Measurements from ENCODE around the gene KLHL28. TPM values are rescaled to one million over a fixed set of nuclear protein-coding genes. Genes with fewer than 3 reads are reported as not detected.
A peak's percentile ranks its signal among the peaks of the same experiment; 100 is the strongest.

Gene KLHL28
- total and polyA plus RNA-seq, 10 of the 15 experiments (the other 5 are each of a cell fraction or from before 2014, with no cell fraction given), result 2.7 to 9.8 (median 6.2) TPM

DNA sequence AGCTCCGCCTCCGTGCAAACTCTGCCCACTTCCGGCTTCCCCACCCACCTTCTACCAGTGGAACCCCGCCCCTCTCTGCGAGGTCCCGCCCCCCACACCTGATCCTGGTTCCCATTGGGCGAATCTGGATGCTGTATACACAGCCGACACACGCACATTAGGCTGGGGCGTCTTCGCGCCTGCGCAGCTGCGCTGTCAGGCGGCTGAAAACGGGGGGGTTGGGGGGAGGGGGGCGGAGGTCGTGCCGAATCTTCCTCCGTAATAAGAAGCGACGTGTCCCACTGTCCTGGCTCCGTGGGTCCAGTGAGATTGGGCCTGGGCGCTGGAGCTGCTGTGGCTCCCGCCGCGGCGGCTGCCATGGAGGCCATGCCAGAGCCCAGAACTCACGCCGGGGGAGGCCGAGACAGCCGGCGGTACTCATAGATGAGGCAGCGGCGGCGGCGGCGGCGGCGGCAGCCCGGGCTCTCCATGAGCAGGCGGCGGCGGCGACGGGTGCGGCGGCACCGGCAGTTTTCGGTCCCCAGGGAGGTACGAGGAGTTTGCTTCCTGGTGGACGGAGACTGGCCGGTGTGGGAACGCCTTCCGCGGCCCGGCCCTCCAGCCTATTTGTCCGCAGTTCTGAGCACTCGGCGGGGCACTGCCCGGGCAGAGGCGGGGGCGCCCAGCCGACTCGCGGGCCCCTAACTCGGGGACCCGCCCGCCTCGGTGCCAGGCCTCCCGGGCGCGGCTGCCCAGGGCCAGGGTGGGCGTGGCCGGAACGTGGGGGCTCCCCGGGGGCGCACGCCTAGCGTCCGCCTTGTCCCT is 64.5 kb downstream of the KLHL28 start (continued):
- TF ChIP-seq, protein P1, sequence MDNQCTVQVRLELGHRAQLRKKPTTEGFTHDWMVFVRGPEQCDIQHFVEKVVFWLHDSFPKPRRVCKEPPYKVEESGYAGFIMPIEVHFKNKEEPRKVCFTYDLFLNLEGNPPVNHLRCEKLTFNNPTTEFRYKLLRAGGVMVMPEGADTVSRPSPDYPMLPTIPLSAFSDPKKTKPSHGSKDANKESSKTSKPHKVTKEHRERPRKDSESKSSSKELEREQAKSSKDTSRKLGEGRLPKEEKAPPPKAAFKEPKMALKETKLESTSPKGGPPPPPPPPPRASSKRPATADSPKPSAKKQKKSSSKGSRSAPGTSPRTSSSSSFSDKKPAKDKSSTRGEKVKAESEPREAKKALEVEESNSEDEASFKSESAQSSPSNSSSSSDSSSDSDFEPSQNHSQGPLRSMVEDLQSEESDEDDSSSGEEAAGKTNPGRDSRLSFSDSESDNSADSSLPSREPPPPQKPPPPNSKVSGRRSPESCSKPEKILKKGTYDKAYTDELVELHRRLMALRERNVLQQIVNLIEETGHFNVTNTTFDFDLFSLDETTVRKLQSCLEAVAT (IDR thresholded peaks at IDR 0.05), result 0 out of 2 replicates have a peak, but pooled peaks have one; percentile 5
- TF ChIP-seq MTA3 (IDR thresholded peaks at IDR 0.05; ENCODE audit: borderline replicate concordance, low read length), result no peak
- TF ChIP-seq, protein P2, sequence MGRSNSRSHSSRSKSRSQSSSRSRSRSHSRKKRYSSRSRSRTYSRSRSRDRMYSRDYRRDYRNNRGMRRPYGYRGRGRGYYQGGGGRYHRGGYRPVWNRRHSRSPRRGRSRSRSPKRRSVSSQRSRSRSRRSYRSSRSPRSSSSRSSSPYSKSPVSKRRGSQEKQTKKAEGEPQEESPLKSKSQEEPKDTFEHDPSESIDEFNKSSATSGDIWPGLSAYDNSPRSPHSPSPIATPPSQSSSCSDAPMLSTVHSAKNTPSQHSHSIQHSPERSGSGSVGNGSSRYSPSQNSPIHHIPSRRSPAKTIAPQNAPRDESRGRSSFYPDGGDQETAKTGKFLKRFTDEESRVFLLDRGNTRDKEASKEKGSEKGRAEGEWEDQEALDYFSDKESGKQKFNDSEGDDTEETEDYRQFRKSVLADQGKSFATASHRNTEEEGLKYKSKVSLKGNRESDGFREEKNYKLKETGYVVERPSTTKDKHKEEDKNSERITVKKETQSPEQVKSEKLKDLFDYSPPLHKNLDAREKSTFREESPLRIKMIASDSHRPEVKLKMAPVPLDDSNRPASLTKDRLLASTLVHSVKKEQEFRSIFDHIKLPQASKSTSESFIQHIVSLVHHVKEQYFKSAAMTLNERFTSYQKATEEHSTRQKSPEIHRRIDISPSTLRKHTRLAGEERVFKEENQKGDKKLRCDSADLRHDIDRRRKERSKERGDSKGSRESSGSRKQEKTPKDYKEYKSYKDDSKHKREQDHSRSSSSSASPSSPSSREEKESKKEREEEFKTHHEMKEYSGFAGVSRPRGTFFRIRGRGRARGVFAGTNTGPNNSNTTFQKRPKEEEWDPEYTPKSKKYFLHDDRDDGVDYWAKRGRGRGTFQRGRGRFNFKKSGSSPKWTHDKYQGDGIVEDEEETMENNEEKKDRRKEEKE (IDR thresholded peaks at IDR 0.05), result peak; percentile 54; the same call in 1 of the 2 replicates
- TF ChIP-seq, protein P3, sequence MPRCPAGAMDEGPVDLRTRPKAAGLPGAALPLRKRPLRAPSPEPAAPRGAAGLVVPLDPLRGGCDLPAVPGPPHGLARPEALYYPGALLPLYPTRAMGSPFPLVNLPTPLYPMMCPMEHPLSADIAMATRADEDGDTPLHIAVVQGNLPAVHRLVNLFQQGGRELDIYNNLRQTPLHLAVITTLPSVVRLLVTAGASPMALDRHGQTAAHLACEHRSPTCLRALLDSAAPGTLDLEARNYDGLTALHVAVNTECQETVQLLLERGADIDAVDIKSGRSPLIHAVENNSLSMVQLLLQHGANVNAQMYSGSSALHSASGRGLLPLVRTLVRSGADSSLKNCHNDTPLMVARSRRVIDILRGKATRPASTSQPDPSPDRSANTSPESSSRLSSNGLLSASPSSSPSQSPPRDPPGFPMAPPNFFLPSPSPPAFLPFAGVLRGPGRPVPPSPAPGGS (IDR thresholded peaks at IDR 0.05; ENCODE audit: borderline replicate concordance, insufficient read depth, low read depth, low read length, poor library complexity, severe bottlenecking), result no peak
- TF ChIP-seq MYC (IDR thresholded peaks at IDR 0.05; ENCODE audit: insufficient read depth, insufficient read length, insufficient replicate concordance, low read length, severe bottlenecking), result no peak
- no peak for TF ChIP-seq MTA2 (IDR thresholded peaks at IDR 0.05; ENCODE audit: low read depth)
- no peak for TF ChIP-seq YBX1 (IDR thresholded peaks at IDR 0.05)
- TF ChIP-seq IKZF2 (IDR thresholded peaks at IDR 0.05), result no peak
- TF ChIP-seq NRF1 (conservative IDR thresholded peaks at IDR 0.05; ENCODE audit: low read depth, low read length), result peak; percentile 71
- TF ChIP-seq EED (IDR thresholded peaks at IDR 0.05; ENCODE audit: low read depth), result 0 out of 2 replicates have a peak, but pooled peaks have one; percentile 23
- TF ChIP-seq, protein P4, sequence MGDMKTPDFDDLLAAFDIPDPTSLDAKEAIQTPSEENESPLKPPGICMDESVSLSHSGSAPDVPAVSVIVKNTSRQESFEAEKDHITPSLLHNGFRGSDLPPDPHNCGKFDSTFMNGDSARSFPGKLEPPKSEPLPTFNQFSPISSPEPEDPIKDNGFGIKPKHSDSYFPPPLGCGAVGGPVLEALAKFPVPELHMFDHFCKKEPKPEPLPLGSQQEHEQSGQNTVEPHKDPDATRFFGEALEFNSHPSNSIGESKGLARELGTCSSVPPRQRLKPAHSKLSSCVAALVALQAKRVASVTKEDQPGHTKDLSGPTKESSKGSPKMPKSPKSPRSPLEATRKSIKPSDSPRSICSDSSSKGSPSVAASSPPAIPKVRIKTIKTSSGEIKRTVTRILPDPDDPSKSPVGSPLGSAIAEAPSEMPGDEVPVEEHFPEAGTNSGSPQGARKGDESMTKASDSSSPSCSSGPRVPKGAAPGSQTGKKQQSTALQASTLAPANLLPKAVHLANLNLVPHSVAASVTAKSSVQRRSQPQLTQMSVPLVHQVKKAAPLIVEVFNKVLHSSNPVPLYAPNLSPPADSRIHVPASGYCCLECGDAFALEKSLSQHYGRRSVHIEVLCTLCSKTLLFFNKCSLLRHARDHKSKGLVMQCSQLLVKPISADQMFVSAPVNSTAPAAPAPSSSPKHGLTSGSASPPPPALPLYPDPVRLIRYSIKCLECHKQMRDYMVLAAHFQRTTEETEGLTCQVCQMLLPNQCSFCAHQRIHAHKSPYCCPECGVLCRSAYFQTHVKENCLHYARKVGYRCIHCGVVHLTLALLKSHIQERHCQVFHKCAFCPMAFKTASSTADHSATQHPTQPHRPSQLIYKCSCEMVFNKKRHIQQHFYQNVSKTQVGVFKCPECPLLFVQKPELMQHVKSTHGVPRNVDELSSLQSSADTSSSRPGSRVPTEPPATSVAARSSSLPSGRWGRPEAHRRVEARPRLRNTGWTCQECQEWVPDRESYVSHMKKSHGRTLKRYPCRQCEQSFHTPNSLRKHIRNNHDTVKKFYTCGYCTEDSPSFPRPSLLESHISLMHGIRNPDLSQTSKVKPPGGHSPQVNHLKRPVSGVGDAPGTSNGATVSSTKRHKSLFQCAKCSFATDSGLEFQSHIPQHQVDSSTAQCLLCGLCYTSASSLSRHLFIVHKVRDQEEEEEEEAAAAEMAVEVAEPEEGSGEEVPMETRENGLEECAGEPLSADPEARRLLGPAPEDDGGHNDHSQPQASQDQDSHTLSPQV (IDR thresholded peaks at IDR 0.05), result no peak
- TF ChIP-seq POLR2A (IDR thresholded peaks at IDR 0.05; ENCODE audit: low read depth, low read length), result peak; percentile 83
- TF ChIP-seq, protein P5, sequence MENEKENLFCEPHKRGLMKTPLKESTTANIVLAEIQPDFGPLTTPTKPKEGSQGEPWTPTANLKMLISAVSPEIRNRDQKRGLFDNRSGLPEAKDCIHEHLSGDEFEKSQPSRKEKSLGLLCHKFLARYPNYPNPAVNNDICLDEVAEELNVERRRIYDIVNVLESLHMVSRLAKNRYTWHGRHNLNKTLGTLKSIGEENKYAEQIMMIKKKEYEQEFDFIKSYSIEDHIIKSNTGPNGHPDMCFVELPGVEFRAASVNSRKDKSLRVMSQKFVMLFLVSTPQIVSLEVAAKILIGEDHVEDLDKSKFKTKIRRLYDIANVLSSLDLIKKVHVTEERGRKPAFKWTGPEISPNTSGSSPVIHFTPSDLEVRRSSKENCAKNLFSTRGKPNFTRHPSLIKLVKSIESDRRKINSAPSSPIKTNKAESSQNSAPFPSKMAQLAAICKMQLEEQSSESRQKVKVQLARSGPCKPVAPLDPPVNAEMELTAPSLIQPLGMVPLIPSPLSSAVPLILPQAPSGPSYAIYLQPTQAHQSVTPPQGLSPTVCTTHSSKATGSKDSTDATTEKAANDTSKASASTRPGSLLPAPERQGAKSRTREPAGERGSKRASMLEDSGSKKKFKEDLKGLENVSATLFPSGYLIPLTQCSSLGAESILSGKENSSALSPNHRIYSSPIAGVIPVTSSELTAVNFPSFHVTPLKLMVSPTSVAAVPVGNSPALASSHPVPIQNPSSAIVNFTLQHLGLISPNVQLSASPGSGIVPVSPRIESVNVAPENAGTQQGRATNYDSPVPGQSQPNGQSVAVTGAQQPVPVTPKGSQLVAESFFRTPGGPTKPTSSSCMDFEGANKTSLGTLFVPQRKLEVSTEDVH (IDR thresholded peaks at IDR 0.05; ENCODE audit: low read depth, partially characterized antibody), result no peak
- TF ChIP-seq NR2F1 (conservative IDR thresholded peaks at IDR 0.05), result 0 out of 2 replicates have a peak, but pooled peaks have one; percentile 45
- no peak for TF ChIP-seq CHD1 (IDR thresholded peaks at IDR 0.05; ENCODE audit: low read depth, low read length)

Data from GM12878 (cell line).